NCI-H345 (cell line): ENCODE results near the gene KIF26A.

Source experiments
- DNase-seq: peaks from one replicate; lab custom pipeline; 2025; lab: John Stamatoyannopoulos, UW

KIF26A gene

GRCh38 chr14:104179126-104179525 lies 40.7 kb downstream of the KIF26A start:
- no peak for DNase-seq

- DNase-seq = no peak
Measured at GRCh38 chr14:104179564-104180129, 41.3 kb downstream of the KIF26A start.

GRCh38 chr14:104180561-104181165 lies 42.3 kb downstream of the KIF26A start:
- DNase-seq = no peak

GRCh38 chr14:104181761-104182530 lies 43.6 kb downstream of the KIF26A start:
- no peak for DNase-seq

- no peak for DNase-seq
Measured at GRCh38 chr14:104182857-104183425, 44.6 kb downstream of the KIF26A start.

- no peak for DNase-seq
Measured at GRCh38 chr14:104183796-104184195, 45.4 kb downstream of the KIF26A start.

- DNase-seq = no peak
Measured at GRCh38 chr14:104184506-104184905, 46.1 kb downstream of the KIF26A start.

GRCh38 chr14:104184911-104185499 lies 46.6 kb downstream of the KIF26A start:
- peak; percentile 33 for DNase-seq

- DNase-seq = no peak
Measured at GRCh38 chr14:104185916-104186495, 47.6 kb downstream of the KIF26A start.

- DNase-seq = no peak
Measured at GRCh38 chr14:104186575-104186974, 48.2 kb downstream of the KIF26A start.

- no peak for DNase-seq
Measured at GRCh38 chr14:104187121-104187889, 48.9 kb downstream of the KIF26A start.

GRCh38 chr14:104187931-104188726 lies 49.7 kb downstream of the KIF26A start:
- no peak for DNase-seq

- DNase-seq = no peak
Measured at GRCh38 chr14:104188727-104189400, 50.5 kb downstream of the KIF26A start.

- no peak for DNase-seq
Measured at GRCh38 chr14:104189629-104190335, 51.4 kb downstream of the KIF26A start.

- no peak for DNase-seq
Measured at GRCh38 chr14:104190396-104191000, 52.1 kb downstream of the KIF26A start.

GRCh38 chr14:104191409-104191997 lies 53.1 kb downstream of the KIF26A start:
- DNase-seq = no peak

GRCh38 chr14:104192146-104192882 lies 53.9 kb downstream of the KIF26A start:
- DNase-seq = no peak

GRCh38 chr14:104192883-104193245 lies 54.5 kb downstream of the KIF26A start:
- no peak for DNase-seq
